AG10803 (cell line): Measurements from ENCODE around the gene MAPRE2.
A peak's percentile ranks its signal among the peaks of the same experiment; 100 is the strongest.

Experiments used
- DNase-seq: peaks from one replicate; pipeline ENCODE4 v3.0.0; 2010; ENCODE audit warnings: low read depth
- H3K4me3 ChIP-seq: 2 replicates; pipeline ENCODE4 v1.5.1; 2011; ENCODE audit warnings: mild to moderate bottlenecking, low read length, control low read depth
- TF ChIP-seq, protein P1 (sequence below): conservative IDR thresholded peaks from 2 replicates; pipeline ENCODE4 v1.5.1; 2011; ENCODE audit warnings: mild to moderate bottlenecking, low read length, control low read depth, inconsistent platforms

Gene MAPRE2

DNA sequence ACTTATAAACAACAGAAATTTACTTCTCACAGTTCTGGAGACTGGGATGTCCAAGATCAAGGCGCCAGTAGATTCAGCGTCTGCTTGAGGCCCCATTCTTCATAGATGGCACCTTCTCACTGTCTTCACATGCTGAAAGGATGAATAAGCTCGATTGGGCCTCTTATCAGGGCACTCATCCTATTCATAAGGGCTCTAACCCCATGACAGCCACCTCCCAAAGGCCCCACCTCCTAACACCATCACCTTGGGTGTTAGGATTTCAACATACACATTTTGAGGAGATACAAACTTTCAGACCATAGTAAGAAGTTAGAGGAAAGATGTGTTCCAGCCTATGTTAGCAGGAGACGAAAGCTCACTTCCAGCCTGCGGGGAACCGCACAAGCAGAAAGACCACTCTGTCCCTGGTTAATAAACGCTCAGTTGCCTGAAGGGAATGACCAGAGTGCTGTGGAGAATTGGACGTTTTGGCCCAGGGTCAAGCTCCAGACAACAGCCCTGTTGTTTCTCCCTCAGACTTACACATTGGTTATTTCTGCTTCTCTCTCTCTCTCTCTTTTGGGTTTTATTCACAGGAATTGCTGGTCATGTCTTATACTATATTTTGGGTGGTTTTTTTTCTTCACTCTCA, 90.3 kb downstream of the MAPRE2 start:
- TF ChIP-seq, protein P1, sequence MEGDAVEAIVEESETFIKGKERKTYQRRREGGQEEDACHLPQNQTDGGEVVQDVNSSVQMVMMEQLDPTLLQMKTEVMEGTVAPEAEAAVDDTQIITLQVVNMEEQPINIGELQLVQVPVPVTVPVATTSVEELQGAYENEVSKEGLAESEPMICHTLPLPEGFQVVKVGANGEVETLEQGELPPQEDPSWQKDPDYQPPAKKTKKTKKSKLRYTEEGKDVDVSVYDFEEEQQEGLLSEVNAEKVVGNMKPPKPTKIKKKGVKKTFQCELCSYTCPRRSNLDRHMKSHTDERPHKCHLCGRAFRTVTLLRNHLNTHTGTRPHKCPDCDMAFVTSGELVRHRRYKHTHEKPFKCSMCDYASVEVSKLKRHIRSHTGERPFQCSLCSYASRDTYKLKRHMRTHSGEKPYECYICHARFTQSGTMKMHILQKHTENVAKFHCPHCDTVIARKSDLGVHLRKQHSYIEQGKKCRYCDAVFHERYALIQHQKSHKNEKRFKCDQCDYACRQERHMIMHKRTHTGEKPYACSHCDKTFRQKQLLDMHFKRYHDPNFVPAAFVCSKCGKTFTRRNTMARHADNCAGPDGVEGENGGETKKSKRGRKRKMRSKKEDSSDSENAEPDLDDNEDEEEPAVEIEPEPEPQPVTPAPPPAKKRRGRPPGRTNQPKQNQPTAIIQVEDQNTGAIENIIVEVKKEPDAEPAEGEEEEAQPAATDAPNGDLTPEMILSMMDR: no peak
- no peak overlapping the region for H3K4me3 ChIP-seq
- no peak for DNase-seq

DNA sequence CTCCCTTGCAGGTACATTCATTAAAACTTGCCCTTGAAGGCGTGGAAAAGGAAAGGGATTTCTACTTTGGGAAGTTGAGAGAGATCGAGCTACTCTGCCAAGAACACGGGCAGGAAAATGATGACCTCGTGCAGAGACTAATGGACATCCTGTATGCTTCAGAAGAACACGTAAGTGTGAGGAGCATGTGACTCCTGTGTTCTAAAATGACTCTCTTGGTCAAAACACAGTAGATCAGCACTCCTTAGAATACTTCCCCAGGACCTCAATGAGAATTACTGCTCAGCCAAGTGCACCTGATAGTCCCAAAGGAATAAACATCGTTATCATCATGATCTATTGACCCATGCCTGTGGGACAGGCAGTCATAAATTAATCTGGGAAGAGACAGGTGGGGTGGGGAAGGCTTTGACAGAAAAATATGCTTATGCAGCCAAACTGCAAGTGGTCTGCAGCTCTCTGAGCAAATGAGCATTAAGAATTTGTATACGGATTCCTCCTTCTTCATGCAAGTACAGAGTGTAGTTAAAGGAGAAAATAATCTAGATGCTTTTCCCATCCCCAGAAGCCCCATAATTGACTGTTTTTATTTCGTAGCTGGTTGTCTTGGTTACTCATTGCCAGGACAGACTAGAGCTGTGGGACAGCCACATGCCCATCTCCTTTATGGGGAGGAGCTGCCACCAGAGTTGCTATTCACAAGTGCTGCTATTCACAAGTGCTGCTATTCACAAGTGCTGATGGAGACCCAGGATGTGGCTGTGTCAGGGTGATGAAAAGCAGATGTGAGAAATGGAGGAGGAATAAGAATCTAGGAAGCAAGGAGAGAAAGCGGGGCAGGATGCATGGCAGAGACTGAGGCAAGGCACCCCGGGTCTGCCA, 91.0 kb downstream of the MAPRE2 start:
- TF ChIP-seq, protein P1: no peak
- DNase-seq: peak; percentile 12
- no peak overlapping the region for H3K4me3 ChIP-seq

DNA sequence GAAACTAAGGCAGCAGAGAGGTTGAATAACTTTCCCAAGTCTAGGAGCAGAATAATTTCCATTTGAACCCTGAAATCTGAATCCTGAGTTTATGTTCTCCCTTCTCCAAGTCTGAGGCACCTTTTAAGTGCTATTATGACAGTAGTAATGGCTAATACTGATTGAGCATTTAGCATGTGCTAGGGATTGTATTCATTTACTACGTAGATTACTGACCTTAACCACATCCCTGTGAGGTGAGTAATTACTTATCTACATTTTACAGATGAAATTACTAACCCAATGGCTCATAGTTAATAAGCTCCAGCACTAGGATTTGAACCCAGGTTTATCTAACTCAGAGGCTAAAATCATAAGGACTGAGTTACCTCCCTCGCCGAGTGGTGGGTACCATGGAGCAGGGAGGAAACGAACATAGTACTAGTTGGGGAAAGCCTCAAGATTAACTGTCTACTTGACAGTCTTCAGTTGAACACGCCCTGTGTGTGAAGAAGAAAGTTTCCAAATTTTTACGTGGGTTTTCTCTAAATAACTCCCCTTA, 93.0 kb downstream of the MAPRE2 start:
- DNase-seq: no peak
- no peak overlapping the region for H3K4me3 ChIP-seq
- TF ChIP-seq, protein P1: no peak

DNA sequence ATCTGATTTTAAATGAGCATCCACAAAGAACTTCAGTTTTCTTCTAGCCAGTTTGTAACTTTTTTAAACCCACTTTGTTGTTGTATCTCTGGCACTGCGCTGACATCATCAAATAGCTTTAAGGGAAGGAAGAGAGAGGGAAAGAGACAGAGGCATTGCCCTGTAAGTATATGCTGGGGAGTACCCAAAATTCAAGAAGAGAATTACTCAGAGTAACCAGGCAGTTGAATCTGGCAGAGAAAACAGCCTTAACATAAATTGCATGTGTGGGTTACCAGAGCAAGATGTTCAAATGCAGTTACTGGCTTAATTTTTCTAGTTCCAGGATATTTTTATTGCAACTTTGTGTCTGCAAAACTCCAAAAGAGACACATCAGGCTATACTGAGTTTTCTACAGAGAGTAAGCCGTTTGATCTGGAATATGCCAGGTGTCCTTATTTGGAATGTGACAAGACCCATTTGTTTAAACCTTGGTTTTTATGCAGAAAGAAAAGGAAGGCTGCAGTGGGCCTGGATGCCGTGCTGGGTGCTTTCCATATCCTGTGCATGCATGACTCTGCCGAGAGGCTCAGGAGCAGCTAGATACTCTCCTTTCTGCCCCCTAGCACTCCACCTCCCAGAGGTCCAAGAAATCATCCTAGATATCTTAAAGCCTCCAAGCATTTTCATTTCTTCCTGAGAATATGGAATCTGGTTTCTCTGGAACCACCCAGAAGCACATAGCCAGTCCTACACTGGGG, 93.7 kb downstream of the MAPRE2 start:
- TF ChIP-seq, protein P1: no peak
- DNase-seq: no peak
- H3K4me3 ChIP-seq: no peak overlapping the region

DNA sequence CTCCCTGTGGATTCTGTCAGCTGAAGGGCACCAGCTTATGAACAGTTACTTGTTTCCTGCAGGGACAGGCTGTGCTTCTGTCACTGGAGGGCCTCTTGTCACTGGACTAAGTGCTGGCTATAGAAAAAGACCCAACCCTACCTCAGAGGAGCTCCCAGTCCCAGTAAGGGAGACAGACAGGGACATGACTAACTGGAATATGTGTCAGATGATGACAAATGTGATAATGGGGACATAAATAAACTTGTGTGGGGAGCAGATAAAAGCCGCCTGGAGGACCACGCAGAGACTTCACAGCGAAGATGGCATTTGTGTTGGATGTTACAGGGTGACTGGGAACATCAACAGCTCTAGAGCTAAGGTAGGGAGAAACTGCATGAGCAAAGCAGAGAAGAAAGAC, 95.0 kb downstream of the MAPRE2 start:
- TF ChIP-seq, protein P1: no peak
- no peak overlapping the region for H3K4me3 ChIP-seq
- DNase-seq: no peak

DNA sequence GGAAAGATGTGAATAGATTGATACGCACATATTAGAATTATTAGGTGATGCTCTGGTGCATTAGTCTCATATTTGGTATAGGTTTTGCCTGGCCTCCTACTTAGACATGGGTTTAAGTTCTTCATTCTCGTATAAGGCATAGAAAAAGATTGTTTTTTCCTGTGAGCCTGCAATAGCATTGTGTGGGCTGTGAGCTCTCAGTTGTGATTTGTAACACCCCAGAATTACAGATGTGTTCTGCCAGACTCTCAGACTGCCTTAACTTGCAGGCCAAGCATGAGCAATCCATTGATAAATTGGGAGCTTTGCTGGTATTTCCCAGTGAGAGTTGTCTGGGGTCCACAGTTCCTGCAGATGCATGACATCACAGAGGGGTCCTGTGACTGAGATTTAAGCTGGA, 95.7 kb downstream of the MAPRE2 start:
- H3K4me3 ChIP-seq: no peak overlapping the region
- no peak for DNase-seq
- TF ChIP-seq, protein P1: no peak
